HUES48 (cell line): Measurements from ENCODE around the gene MALAT1.
"Not testable (repeated sequence)": the region's sequence is repeated elsewhere in the genome, so short reads cannot be mapped to it uniquely, and the experiment has no call there.

Experiments used
- H3K27ac ChIP-seq: one replicate; pipeline ENCODE4 v1.7.0; 2013; ENCODE audit warnings: low read depth, low read length, inconsistent platforms
- H3K27me3 ChIP-seq: 2 replicates; pipeline ENCODE4 v1.6.1; 2013; ENCODE audit warnings: mild to moderate bottlenecking, low read length; ENCODE audit not compliant: control insufficient read depth, insufficient read depth
- H3K36me3 ChIP-seq: 2 replicates; pipeline ENCODE4 v1.6.1; 2013; ENCODE audit warnings: low read length; ENCODE audit not compliant: control insufficient read depth, insufficient read depth
- H3K4me1 ChIP-seq: 2 replicates; pipeline ENCODE4 v1.6.1; 2013; ENCODE audit warnings: mild to moderate bottlenecking, low read length; ENCODE audit not compliant: control insufficient read depth, insufficient read depth
- H3K4me3 ChIP-seq: 2 replicates; pipeline ENCODE4 v1.5.1; 2013; ENCODE audit warnings: mild to moderate bottlenecking, low read depth, low read length
- H3K9ac ChIP-seq: 2 replicates; pipeline ENCODE4 v1.6.1; 2013; ENCODE audit warnings: mild to moderate bottlenecking, low read depth, low read length, moderate library complexity
- H3K9me3 ChIP-seq: 2 replicates; pipeline ENCODE4 v1.6.1; 2013; ENCODE audit warnings: low read length; ENCODE audit not compliant: control insufficient read depth, insufficient read depth

MALAT1 gene

DNA sequence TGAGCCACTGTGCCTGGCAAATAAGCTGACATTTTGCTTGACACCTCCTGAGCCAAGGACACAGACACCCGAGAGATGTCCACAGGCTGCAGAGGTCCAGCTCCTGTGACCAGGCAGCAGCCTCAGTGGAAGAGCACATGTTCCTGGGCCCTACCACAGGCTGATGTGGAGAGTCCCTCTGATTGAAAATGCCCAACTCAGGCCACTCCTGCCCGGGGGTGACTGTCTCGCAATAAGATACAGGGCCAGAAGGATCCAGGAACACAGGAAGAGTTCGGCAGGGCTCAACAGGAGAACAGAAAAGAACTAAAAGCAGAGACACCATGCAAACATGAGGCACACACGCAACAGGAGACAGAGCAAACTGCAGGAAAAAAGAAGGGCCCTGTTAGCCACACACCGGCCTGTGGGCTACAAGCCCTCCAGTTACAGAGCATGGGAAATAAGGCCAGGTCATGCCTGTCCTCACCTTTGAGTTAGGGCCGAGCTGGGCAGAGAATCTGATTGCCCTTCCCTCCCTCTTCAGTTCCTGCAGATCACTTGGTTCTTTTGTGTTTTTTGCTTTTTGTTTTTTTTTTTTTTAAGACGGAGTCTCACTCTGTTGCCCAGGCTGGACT is 28.3 kb upstream of the MALAT1 start:
- Histone ChIP-seq H3K36me3 (no peaks in the 10 kb centered on the region), H3K9ac (no peak overlapping the region), H3K4me3 (no peak overlapping the region), H3K4me1 (no peaks in the 10 kb centered on the region), H3K27ac (no peak overlapping the region), H3K27me3 (peaks cover 8% of the 10 kb centered on the region), H3K9me3 (no peaks in the 10 kb centered on the region)

DNA sequence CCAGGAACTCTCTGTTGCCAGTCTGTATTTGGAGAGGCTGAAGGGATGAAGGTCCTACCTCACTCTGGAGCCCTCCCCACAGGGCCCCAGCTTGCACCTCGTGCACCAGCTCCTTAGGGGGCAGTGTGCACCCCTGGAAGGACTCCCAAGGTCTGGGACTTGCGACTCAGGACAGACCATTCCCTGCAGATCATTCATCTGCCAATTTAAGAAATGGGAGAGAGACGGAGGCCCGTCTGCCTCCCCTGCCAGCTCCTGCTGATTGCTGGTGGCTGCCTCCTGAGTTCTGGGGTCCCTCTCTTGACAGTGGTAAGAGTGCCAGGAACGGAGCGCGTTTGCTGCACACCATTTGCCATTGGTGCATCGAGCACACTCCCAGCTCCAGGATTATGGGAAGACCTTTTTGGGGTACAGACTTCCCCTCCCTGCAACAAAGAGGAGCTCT is 27.4 kb upstream of the MALAT1 start:
- H3K27me3 ChIP-seq: no peaks in the 10 kb centered on the region
- H3K27ac ChIP-seq: no peak overlapping the region
- H3K4me1 ChIP-seq: 0 out of 2 replicates have a peak, but pooled peaks cover 2% of the 10 kb centered on the region
- no peaks in the 10 kb centered on the region for H3K9me3 ChIP-seq
- no peaks in the 10 kb centered on the region for H3K36me3 ChIP-seq
- H3K9ac ChIP-seq: no peak overlapping the region
- no peak overlapping the region for H3K4me3 ChIP-seq

DNA sequence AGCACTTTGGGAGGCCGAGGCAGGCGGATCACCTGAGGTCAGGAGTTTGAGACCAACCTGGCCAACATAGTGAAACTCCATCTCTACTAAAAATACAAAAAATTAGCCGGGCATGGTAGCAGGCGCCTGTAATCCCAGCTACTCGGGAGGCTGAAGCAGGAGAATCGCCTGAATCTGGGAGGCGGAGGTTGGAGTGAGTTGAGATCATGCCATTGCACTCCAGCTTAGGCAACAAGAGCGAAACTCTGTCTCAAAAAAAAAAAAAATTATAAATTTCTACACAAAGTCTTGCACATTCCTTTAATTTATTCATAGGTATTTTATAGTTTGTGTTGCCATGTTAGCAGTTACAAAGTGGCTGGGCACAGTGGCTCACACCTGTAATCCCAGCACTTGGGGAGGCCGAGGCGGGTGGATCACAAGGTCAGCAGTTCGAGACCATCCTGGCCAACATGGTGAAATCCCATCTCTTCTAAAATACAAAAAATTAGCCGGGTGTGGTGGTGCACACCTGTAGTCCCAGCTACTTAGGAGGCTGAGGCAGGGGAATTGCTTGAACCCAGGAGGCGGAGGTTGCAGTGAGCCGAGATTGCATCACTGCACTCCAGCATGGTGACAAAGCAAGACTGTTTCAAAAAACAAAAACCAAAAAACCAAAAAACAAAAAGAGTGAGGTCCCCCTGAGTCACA is 26.1 kb upstream of the MALAT1 start:
- not testable (repeated sequence) for H3K36me3 ChIP-seq, H3K4me1 ChIP-seq, H3K9ac ChIP-seq, H3K9me3 ChIP-seq, H3K27me3 ChIP-seq, H3K27ac ChIP-seq, H3K4me3 ChIP-seq

GRCh38 chr11:65473278-65473860 is 25.5 kb upstream of the MALAT1 start:
- Histone ChIP-seq H3K9ac (no peak overlapping the region), H3K27ac (no peak overlapping the region), H3K4me1 (peaks cover 9% of the 10 kb centered on the region; the same call in 1 of the 2 replicates), H3K4me3 (no peak overlapping the region), H3K9me3 (no peaks in the 10 kb centered on the region), H3K36me3 (no peaks in the 10 kb centered on the region), H3K27me3 (no peaks in the 10 kb centered on the region)

- Histone ChIP-seq H3K27me3 (no peaks in the 10 kb centered on the region), H3K9ac (no peak overlapping the region), H3K36me3 (no peaks in the 10 kb centered on the region), H3K27ac (no peak overlapping the region), H3K4me1 (peaks cover 24% of the 10 kb centered on the region), H3K9me3 (no peaks in the 10 kb centered on the region), H3K4me3 (no peak overlapping the region)
Observed at GRCh38 chr11:65474864-65475263, 24.0 kb upstream of the MALAT1 start.

DNA sequence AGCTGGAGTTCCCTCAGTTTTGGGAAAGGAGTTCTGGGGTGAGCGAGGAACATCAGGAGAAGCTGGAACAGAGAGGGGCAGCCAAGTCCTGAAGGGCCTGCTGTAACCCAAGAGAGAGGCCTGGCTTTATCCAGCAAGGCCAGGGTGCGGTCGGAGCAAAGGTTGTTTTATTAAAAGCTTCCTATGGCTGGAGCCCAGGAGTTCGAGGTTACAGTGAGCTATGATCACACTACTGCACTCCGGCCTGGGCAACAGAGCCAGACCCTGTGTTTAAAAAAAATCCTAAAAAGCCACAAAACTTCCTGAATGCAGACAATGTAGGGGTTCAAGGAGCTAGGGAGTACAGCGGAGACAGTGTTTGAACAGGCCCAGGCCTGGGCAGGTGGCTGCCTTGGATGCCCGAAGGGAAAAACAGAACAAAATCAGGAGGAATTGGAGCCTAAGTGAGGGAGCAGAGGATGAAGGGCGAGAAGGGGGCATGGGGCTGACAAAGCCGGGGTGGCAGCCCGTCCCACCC is 22.2 kb upstream of the MALAT1 start:
- H3K4me1 ChIP-seq: peaks cover 30% of the 10 kb centered on the region
- H3K27ac ChIP-seq: peak overlapping the region; percentile 94
- H3K9ac ChIP-seq: peak overlapping the region; percentile 87
- H3K9me3 ChIP-seq: no peaks in the 10 kb centered on the region
- peak overlapping the region; percentile 74 for H3K4me3 ChIP-seq
- H3K27me3 ChIP-seq: no peaks in the 10 kb centered on the region
- H3K36me3 ChIP-seq: no peaks in the 10 kb centered on the region

DNA sequence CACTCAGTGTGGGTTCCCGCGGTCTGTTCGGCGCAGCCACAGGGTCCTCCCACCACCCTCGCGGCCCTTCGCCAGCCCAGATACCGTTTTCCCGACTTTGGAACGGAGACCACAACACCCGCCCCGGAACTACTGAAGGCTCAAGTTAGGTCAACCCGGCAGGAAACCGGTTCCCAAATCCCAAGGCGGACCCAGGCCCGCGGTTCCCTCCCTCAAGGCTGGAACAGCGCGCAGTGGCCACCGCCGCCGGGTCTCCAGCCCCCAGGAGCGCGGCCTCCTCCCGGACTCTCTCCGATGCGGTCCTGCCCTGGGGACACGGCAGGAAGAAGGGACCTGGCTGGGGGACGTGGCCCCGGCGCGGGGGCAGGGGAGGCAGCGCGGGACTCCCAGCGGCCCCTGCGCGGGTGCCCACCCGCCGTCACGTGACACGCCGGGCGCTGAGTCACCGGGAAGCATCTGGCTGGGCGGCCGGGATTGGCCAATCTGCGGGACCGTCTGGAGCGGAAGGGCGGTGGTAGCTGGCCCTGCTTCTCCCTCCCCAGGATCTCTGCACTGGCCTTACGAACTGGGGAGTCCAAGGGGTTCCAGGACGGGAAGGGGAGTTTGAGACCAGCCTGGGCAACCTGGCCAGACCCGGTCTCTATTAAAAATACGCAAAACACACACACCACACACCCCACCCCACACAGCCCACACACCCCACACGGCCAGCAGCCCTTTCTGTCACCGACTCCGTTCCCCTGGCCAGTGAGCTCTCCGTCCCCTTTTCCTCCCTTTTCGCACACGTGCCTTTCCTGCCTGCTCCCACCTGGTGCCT is 21.5 kb upstream of the MALAT1 start:
- Histone ChIP-seq H3K27ac (peak overlapping the region; percentile 94), H3K9me3 (no peaks in the 10 kb centered on the region), H3K4me3 (peak overlapping the region; percentile 74), H3K9ac (peak overlapping the region; percentile 87), H3K36me3 (no peaks in the 10 kb centered on the region), H3K27me3 (no peaks in the 10 kb centered on the region), H3K4me1 (peaks cover 31% of the 10 kb centered on the region)

DNA sequence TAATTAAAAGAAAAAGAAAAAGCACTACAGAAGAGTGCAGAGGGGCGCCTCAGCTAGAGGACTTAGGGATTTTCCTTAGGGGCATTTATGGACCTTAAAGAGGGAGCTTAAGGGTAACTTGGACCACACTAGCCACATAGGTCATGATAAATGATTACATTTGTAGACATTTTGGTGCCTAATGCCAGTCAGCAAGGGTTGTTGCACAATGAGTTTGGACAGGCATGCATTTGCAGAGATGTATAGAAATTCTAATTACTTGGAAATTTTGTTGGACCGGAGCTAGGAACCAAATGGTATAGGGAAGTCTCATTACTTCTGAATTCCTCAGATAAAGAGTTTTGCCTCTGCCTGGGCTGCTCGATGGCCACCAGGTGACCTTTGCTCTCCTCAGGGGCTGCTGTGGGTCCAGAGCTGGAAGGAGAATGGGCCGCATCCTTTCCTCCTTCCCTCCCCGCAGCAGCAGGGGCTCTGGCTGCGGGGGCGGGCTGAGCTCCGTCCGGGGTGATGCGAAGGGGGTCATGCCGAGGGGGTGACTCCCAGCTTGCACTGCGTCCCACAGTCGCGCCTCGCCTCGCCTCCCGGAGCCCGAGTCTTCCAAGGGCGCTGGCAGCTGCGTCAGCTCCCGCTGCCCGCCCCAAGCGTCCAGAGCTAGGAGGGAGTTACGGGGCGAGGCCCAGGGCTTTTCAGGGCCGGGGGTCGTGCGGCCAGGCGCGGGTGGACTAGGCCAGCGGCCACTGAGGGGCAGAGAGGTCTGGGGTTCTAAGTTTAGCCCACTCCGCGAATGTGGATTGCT is 20.3 kb upstream of the MALAT1 start:
- Histone ChIP-seq H3K27ac (peak overlapping the region; percentile 77), H3K27me3 (no peaks in the 10 kb centered on the region), H3K4me3 (no peak overlapping the region), H3K9me3 (no peaks in the 10 kb centered on the region), H3K4me1 (peaks cover 31% of the 10 kb centered on the region), H3K9ac (no peak overlapping the region), H3K36me3 (no peaks in the 10 kb centered on the region)

GRCh38 chr11:65479184-65480145 is 19.4 kb upstream of the MALAT1 start:
- H3K9ac ChIP-seq: no peak overlapping the region

More at GRCh38 chr11:65479184-65480145, 19.4 kb upstream of the MALAT1 start:
- no peaks in the 10 kb centered on the region for H3K9me3 ChIP-seq
- peak overlapping the region; percentile 77 for H3K27ac ChIP-seq
- no peaks in the 10 kb centered on the region for H3K27me3 ChIP-seq
- H3K4me1 ChIP-seq: peaks cover 31% of the 10 kb centered on the region
- no peak overlapping the region for H3K4me3 ChIP-seq
- no peaks in the 10 kb centered on the region for H3K36me3 ChIP-seq
